GM21360 (cell line): ENCODE results near the gene NBAS.
"Not testable (repeated sequence)": the region's sequence is repeated elsewhere in the genome, so short reads cannot be mapped to it uniquely, and the experiment has no call there.

ENCODE experiments used
- ATAC-seq: cut with Tn5 transposase; IDR thresholded peaks from one replicate; pipeline ENCODE4 v1.9.1; 2021; ENCODE audit warnings: mild to moderate bottlenecking, moderate library complexity; ENCODE audit not compliant: unreplicated experiment

NBAS gene

GRCh38 chr2:15533860-15534480 is 27.2 kb downstream of the NBAS start:
- no peak for ATAC-seq

- no peak for ATAC-seq
Measured at GRCh38 chr2:15532996-15533395, 28.1 kb downstream of the NBAS start.

GRCh38 chr2:15531095-15531854 is 29.9 kb downstream of the NBAS start:
- no peak for ATAC-seq

GRCh38 chr2:15527074-15527739 is 33.9 kb downstream of the NBAS start:
- ATAC-seq: no peak

GRCh38 chr2:15521641-15522181 is 39.4 kb downstream of the NBAS start:
- ATAC-seq: no peak

GRCh38 chr2:15520346-15520745 is 40.8 kb downstream of the NBAS start:
- no peak for ATAC-seq

GRCh38 chr2:15518759-15519158 is 42.4 kb downstream of the NBAS start:
- ATAC-seq: not testable (repeated sequence)

GRCh38 chr2:15517793-15518192 is 43.3 kb downstream of the NBAS start:
- ATAC-seq: no peak

GRCh38 chr2:15511686-15512085 is 49.4 kb downstream of the NBAS start:
- ATAC-seq: no peak

- ATAC-seq: no peak
Measured at GRCh38 chr2:15510552-15510951, 50.6 kb downstream of the NBAS start.

- no peak for ATAC-seq
Measured at GRCh38 chr2:15510131-15510530, 51.0 kb downstream of the NBAS start.

- no peak for ATAC-seq
Measured at GRCh38 chr2:15507697-15508096, 53.4 kb downstream of the NBAS start.

GRCh38 chr2:15507061-15507460 is 54.1 kb downstream of the NBAS start:
- no peak for ATAC-seq

- ATAC-seq: no peak
Measured at GRCh38 chr2:15506229-15506819, 54.8 kb downstream of the NBAS start.

GRCh38 chr2:15504882-15505663 is 56.1 kb downstream of the NBAS start:
- no peak for ATAC-seq

GRCh38 chr2:15499251-15499650 is 61.9 kb downstream of the NBAS start:
- ATAC-seq: not testable (repeated sequence)

GRCh38 chr2:15498554-15498953 is 62.6 kb downstream of the NBAS start:
- ATAC-seq: no peak

- ATAC-seq: no peak
Measured at GRCh38 chr2:15494877-15495276, 66.3 kb downstream of the NBAS start.

GRCh38 chr2:15492773-15493325 is 68.3 kb downstream of the NBAS start:
- ATAC-seq: no peak

- no peak for ATAC-seq
Measured at GRCh38 chr2:15486770-15487169, 74.4 kb downstream of the NBAS start.
